Skin of body (tissue), 2 donors: ENCODE results near the gene MITF. TPM values are rescaled to one million over a fixed set of nuclear protein-coding genes. Genes with fewer than 3 reads are reported as not detected.

Source experiments
- DNase-seq: peaks from one replicate; lab custom pipeline; 2025; lab: John Stamatoyannopoulos, UW
- total RNA-seq: library from RNA; depleted of rRNA; stranded (reverse); fragments of >200 nt; gene quantifications from one replicate; pipeline ENCODE4 v1.2.3, GENCODE V29; 2014

MITF gene
- total RNA-seq, 1 donor from 2014 or later = 43.2 TPM

DNA sequence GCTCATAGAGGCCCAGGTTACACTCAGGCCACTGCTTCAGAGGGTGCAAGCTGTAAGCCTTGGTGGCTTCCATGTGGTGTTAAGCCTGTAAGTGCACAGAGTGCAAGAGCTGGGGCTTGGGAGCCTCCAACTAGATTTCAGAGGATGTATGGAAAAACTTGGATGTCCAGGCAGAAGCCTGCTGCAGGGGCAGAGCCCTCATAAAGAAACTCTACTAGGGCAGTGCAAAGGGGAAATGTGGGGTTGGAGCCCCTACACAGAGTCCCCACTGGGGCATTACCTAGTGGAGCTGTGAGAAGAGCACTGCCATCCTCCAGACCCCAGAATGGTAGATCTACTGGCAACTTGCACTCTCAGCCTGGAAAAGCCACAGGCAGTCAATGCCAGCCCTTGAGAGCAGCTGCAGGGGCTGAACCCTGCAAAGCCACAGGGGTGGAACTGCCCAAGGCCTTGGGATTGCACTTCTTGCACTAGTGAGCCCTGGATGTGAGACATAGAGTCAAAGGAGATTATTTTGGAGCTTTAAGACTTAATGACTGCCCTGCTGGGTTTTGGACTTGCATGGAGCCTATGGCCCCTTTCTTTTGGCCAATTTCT lies 14.0 kb downstream of the MITF start:
- DNase-seq = no peak

GRCh38 chr3:69755795-69756194 lies 16.5 kb downstream of the MITF start:
- DNase-seq = no peak

DNA sequence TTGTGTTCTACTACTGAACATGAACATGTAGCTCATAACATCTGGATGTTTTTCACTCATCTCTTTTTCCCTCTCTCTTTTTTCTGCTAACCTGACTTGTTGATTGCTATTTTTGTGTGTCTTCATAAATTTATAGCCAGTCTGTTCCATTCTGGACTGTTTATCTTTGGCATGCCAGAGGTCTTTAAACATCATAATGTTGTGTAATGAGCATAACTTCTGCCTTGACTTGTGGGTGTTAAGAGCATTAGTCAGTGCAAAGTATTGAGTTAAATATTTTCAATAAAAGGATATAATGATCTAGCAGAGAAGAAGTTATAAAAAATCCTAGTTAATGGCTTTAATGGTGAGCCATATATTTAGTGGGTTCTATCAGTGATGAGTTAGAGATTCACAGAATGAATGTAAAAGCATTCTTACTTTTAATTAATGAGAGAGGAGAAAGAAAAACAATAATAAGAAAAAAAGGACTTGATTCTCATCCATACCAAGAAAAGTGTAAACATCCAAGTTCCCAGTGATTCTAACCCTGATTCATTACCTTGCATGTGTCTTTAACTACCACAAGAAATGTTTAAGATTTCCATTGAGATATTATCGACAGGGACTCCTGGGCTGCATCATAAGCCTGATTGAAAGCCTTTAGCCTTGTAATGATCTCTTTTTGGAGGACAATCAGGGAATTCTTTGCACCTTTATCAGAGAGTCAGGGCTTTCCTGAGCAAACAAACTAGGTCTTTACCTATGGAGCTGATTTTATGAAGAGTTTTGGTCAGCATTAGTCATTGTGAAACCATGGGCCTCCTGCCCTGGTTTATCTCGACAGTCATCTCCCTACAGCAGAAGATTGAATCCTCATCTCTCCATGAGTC lies 22.9 kb downstream of the MITF start:
- DNase-seq = no peak

- DNase-seq = no peak
Observed at GRCh38 chr3:69762768-69763229, 23.5 kb downstream of the MITF start.

GRCh38 chr3:69763458-69763857 lies 24.2 kb downstream of the MITF start:
- no peak for DNase-seq

DNA sequence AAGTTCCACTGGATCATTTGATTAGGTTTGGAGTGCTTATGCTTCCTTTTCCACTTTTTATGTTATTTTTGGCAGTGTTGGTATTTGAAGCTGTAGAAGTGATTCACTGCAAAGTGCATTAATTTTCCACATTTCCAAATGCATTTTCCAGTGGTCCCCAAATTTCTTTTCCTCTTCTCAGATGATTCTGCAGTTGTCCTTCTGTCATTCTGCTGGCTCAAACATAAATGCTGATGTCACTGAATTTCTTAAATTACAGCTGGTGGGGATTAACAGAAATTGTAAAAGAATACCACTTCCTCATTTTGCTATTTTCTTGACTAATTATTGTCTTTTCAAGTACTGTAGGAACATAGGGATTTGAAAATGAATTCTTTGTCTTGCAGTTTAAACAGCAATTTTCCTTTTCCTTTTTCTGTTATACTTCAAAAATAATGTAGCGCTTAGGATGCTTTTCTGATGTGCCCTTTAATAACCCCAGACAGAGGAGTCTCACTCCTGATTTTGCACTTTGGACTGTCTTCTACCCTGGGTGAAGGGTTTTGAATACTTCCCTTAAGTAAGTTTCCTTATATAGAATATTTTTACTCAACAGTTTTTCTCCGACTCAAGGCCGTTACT lies 25.0 kb downstream of the MITF start:
- peak; percentile 59 for DNase-seq

DNA sequence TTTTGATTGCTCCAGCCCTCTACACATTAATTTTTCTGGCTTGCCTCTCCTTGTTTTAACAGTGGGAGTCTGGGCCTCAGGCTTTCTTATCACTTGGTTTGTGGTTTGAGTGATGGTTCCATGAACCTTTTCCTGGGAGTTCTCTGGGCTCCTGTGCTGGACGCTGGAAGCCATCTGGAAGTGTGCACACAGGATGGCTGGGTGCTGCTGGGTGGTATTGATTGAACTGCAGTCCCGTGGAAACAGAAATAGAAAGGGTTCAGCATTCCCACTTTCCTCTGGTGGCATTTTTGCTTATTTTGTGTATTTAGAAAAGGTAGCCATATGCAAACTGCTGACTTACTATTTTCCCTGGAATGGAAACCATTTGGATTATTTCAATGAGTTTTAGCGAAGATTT lies 25.6 kb downstream of the MITF start:
- no peak for DNase-seq

DNA sequence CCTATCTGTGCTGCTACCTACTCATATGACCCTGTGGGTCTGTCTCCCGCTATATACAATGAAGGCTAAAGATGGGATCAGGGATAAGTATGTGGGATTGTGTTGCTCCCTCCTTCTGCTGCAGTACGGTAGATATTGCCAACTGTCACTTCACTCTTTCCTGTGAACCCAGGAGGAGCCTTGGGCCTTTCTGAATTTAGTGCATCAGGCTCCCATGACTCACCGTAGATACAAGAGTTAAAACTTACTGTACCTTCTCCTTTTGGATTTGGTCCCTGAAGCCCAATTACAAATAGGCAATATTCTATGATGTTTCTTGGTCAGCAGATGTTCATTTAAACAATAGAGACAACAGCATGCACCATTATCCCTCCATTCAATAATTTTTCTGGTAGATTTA lies 27.4 kb downstream of the MITF start:
- no peak for DNase-seq

DNA sequence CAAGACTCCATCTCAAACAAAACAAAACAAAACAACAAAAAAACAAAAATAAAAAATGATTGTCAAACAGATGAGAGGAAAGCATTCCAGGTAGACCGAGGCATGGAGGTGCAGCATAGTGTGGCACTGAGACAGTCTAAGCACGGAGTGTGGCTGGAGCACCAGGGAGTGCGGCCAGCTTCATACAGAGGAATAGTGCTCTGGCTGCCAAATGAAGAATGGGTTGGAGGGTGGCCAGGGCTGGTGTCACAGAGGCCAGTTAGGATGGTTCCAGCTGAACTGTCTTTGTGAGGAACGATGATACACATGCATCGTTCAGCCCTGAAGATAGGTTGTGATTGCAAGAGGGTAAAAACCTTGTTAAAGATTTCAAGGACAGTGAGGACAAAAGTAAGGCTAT lies 28.3 kb downstream of the MITF start:
- DNase-seq = no peak

- no peak for DNase-seq
Observed at GRCh38 chr3:69768438-69768837, 29.2 kb downstream of the MITF start.

DNA sequence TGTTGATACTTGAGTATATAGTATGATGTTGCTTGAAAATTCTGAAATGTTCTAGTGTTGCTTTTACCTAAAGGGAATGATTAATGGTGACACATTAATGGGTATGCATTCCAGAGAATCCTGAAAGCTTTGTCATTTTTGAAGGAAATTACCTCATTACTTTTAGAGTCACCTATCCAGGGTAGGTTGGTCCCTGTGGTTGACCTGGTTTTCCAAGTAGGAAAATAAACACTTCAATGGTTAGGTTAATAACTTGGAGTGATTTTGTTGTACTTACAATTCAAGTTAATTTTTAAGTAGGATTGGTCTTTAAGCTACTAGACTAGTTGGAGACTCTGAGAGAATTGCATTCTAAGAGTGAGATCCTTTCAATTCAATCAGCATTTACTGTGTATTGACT lies 31.0 kb downstream of the MITF start:
- DNase-seq = no peak

DNA sequence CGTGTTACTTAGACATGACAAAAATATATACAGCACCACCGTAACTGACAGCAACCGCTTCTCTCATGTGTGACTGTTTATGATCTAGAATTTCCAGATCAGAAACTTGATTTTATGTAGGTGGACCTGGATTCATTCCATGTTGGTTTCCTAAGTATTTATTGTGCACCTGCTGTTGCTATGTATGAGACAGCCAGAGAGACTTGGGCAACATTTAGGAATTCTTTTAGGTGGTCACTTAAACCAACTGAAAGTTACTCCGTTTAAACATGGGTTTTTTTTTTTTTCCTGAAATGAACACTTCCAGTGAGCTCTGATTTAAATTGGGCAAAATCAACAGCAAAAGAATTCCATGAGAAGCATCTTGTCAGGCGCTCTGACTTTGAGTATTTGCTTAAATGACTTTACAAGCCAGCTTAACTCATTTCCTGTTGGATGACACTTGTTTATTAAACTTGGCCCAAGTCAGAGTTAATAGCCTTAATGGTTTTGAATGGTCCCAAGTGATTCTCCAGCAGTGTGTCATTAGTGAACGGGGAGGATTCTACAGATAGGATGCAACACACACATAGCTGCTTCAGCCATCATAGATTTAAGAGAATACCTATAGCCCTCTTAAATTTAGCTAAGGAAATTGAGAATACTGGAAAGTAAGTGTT lies 31.8 kb downstream of the MITF start:
- no peak for DNase-seq

GRCh38 chr3:69772152-69772867 lies 33.0 kb downstream of the MITF start:
- DNase-seq = no peak

GRCh38 chr3:69774029-69774428 lies 34.8 kb downstream of the MITF start:
- DNase-seq = no peak

- no peak for DNase-seq
Observed at GRCh38 chr3:69775751-69776150, 36.5 kb downstream of the MITF start.

DNA sequence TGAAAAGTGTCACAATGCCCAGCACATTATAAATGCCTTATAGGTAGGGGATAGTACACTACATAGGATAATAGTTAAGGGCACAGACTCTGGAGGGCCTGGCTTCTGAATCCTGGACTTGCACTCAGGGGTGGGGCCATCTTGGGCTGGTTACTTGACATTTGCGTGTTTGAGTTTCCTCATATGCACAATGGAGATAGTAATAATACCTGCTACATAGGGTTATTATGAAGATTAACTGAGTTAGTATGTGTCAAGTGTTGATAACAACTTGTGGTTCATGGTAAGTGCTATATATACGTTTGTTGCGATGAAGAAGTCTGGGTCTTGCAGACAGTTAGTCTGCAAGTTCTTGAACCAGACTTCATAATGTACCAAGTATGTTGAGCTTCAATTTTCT lies 37.0 kb downstream of the MITF start:
- DNase-seq = no peak

DNA sequence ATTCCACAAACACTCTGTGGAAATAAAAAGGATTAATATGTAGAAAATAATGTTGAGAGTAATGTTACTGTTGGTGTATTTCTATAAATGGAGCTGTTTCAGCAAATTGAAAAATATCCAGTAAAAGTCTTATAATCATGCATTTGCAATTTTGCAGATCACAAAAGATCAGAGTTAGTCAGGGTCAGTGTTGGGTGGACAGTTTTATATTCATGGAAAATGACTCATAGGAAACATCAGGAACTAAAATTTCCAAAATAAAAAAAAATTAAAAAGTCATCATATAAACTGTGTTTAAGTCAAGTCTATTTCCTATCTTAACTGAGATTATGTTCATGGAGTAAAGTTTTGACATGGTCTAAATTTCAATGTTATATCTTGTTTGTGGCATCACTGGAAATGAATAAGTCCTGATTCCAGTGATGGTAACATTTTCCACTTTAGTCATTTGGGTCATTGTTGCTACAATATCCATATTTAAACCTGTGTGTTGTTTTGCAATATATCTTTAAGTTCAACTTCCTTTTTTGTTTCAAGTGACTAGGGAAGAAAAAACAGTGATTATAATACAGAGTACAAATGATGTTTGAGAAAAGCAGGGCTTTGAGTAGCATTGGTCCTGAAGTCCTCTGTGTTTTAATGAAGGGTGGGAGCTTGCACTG lies 37.8 kb downstream of the MITF start:
- no peak for DNase-seq

- no peak for DNase-seq
Observed at GRCh38 chr3:69777582-69777967, 38.3 kb downstream of the MITF start.

- DNase-seq = no peak
Observed at GRCh38 chr3:69781593-69781992, 42.3 kb downstream of the MITF start.

DNA sequence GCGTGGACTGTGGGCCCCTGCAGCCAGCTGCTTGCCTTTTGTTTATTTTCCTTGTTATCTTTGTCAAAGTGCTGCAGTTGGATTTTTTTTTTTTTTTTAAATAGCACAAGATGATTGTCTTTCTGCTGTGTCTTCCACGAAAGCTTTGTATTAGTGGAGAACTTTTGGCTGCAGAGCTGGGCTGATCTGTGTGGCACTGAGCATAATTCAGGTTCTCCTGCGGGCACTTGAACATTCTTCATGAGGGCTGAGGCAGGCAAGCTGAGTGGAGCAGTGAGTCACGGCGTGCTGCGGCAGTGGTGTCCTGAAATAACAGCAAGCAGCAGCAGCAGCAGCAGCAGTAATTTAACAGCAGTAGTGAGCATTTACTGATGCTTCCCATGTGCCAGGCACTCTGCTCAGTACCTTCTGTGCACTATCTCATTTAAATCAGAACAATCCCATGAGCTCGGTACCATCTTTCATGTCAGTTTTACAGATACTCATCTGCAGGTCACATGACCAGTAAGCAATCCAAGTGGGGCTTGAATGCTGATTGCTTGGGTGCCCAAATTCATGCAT lies 45.8 kb downstream of the MITF start:
- DNase-seq = peak; percentile 2
